Small intestine (tissue), 7 donors: ENCODE results near the gene TPCN2. TPM values are rescaled to one million over a fixed set of nuclear protein-coding genes. Genes with fewer than 3 reads are reported as not detected.
"Not testable (repeated sequence)": the region's sequence is repeated elsewhere in the genome, so short reads cannot be mapped to it uniquely, and the experiment has no call there.

ENCODE experiments used
- DNase-seq, 2 donors: peaks; one replicate each; pipeline versions ENCODE4 v3.0.0 to v3.0.0-alpha.2; 2013
- FAIRE-seq: peaks from 2 replicates; lab custom pipeline; 2012; peaks lifted over from hg19 to GRCh38; lab: Jason Lieb, UNC
- H3K27ac ChIP-seq, 3 donors: one replicate each; pipeline ENCODE4 v1.5.1; 2013; ENCODE audit warnings: low read length in 2 of 3, mild to moderate bottlenecking in 2 of 3, control low read depth in 1 of 3, inconsistent platforms in 1 of 3, low read depth in 1 of 3, moderate library complexity in 1 of 3
- H3K27me3 ChIP-seq, 3 donors: one replicate each; pipeline ENCODE4 v1.6.1; 2013; ENCODE audit warnings: low read length in 3 of 3, inconsistent platforms in 1 of 3; ENCODE audit not compliant: control insufficient read depth in 3 of 3, insufficient read depth in 3 of 3
- H3K36me3 ChIP-seq, 3 donors: one replicate each; pipeline ENCODE4 v1.6.1; 2013; ENCODE audit warnings: low read length in 3 of 3, inconsistent platforms in 1 of 3, low read depth in 1 of 3, mild to moderate bottlenecking in 1 of 3, moderate library complexity in 1 of 3; ENCODE audit not compliant: control insufficient read depth in 3 of 3, insufficient read depth in 2 of 3
- H3K4me1 ChIP-seq, 3 donors: one replicate each; pipeline ENCODE4 v1.6.1; 2013; ENCODE audit warnings: low read length in 2 of 3, inconsistent platforms in 1 of 3, low read depth in 1 of 3, mild to moderate bottlenecking in 1 of 3, moderate library complexity in 1 of 3; ENCODE audit not compliant: control insufficient read depth in 3 of 3, insufficient read depth in 2 of 3
- H3K4me3 ChIP-seq, 3 donors: one replicate each; pipeline ENCODE4 v1.5.1; 2013; ENCODE audit warnings: low read length in 3 of 3, control low read depth in 1 of 3, inconsistent platforms in 1 of 3, low read depth in 1 of 3, mild to moderate bottlenecking in 1 of 3, moderate library complexity in 1 of 3
- H3K9me3 ChIP-seq, 2 donors: one replicate each; pipeline ENCODE4 v1.6.1; 2013; ENCODE audit warnings: low read depth in 1 of 2, low read length in 1 of 2; ENCODE audit not compliant: control insufficient read depth in 2 of 2, insufficient read depth in 1 of 2
- WGBS, 3 donors: extraction: QIAGEN DNeasy Blood & Tissue Kit; methylation state at CpG; one replicate each; pipeline ENCODE4 v1.1.7; 2013; 5-methylcytosine and 5-hydroxymethylcytosine counted together
- polyA plus RNA-seq, 4 donors: library from polyadenylated mRNA; stranded (reverse) in 3 of 4; unstranded in 1 of 4; fragments of 200-250 nt in 3 of 4; fragments of 120-200 nt in 1 of 4; gene quantifications; one replicate each; pipeline versions ENCODE4 v1.2.1 to v1.2.3, GENCODE V29; 2013
- donor health status: healthy with polysubstance abuse.
- donor health status: control.
- donor health status: control.
- donor health status: Bipolar disorder and iron deficiency.
- donor health status: healthy.

The TPCN2 gene
- polyA plus RNA-seq, 4 donors, result 11.1 to 32.8 (median 12.8) TPM

DNA sequence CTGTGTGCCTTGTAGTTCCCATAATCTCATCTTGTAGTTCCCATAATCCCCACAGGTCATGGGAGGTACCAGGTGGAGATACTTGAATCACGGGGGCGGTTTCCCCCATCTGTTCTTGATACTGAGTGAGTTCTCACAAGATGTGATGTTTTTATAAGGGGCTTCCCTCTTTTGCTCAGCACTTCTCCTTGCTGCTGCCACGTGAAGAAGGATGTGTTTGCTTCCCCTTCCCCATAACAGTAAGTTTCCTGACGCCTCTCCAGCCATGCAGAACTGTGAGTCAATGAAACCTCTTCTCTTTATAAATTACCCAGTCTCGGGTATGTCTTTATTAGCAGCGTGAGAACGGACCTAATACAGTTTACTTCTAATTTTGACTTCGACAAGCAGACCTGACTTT is 93.0 kb downstream of the TPCN2 start:
- 47 to 69% (median 56%) methylated on average over 8 of the region's 8 CpGs for WGBS, 3 donors
- Histone ChIP-seq H3K4me1 (no peaks in the 10 kb centered on the region), H3K9me3 (peaks cover 0 to 19% of the 10 kb centered on the region in 2 donors), H3K27me3 (no peaks in the 10 kb centered on the region), H3K4me3 (no peak overlapping the region), H3K36me3 (peaks cover 0 to 17% (median 0%) of the 10 kb centered on the region in 3 donors), H3K27ac (no peak overlapping the region)
- DNase-seq, result no peak
- FAIRE-seq, result no peak

DNA sequence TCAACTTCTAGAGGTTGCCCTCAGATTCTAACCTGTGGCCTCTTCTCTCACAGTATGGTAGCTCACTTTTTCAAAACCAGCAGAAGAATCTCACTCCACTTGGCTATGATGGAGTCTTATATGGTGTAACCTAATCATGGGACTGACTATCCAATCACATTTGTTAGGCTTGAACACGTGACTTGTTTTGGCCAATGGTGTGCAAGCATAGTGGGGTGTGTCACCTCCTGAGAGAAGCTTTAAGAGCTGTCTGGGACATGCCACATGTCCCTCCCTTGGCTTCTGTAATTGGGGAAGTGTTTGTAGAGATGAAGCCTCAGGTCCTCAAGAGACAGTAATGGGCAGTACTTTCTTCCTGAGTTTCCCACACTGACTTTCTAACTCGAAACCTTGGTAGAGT is 94.2 kb downstream of the TPCN2 start:
- no peaks in the 10 kb centered on the region for H3K27me3 ChIP-seq
- H3K9me3 ChIP-seq, result peaks cover 0 to 26% of the 10 kb centered on the region in 2 donors
- peaks cover 0 to 11% (median 0%) of the 10 kb centered on the region in 3 donors for H3K36me3 ChIP-seq
- 88 to 95% (median 91%) methylated on average over 2 of the region's 2 CpGs for WGBS, 3 donors
- FAIRE-seq (no peak), DNase-seq (no peak)
- no peaks in the 10 kb centered on the region for H3K4me1 ChIP-seq
- H3K27ac ChIP-seq, result no peak overlapping the region
- H3K4me3 ChIP-seq, result no peak overlapping the region

DNA sequence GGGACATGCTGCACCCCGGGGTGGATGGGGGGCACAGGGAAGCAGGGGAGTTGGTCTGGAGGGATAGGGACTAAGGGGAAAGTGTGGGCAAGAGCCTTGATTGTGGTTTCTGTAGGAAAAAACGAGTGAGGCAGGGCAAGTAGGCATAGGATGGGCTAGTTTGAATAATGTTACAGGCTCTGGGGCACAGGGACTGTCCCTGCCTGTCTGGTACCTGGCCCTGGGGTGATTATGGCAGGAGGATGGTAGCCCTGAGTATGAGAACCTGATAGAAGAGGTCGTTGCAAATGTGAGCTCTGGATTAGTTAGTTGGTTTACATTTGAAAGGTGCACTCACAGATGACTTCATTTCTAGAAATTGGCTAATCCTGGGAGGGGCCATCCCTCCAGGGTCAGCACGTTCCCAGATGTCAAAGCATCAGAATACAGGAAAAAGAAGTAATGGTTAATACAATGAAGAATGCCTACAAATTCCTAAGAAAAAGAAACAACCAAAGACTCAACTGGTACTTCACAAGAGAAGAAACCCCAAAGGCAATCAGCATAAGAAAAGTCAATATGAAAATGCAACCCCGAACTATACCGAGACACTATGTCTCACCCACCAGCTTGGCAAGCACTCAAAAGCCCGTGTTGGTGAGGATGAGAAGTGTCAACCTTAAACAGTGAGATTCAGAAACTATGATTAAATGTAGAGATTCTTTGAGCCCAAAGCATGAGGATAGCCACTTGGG is 95.8 kb downstream of the TPCN2 start:
- FAIRE-seq, result no peak
- H3K36me3 ChIP-seq, result peaks cover 0 to 12% (median 0%) of the 10 kb centered on the region in 3 donors
- no peaks in the 10 kb centered on the region for H3K4me1 ChIP-seq
- peaks cover 0 to 21% of the 10 kb centered on the region in 2 donors for H3K9me3 ChIP-seq
- WGBS, 3 donors, result 51 to 64% (median 56%) methylated on average over 7 of the region's 7 CpGs
- no peak overlapping the region for H3K4me3 ChIP-seq
- no peak for DNase-seq
- H3K27ac ChIP-seq, result no peak overlapping the region
- H3K27me3 ChIP-seq, result no peaks in the 10 kb centered on the region

DNA sequence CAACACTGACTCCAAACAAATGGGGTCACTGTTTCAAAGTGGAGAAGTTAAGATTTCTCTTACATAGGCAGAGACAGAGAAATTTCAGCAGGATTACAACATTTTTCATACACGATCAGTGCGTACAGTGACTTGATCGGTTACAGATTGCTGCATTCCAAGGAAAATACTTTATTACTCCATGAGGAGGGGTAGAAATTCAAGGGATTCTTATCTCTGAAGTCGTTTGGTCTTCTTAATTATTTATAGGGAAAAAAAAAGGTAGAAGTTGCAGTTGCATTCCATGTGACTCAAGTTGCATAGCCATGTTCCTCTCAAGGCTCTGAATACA is 96.3 kb downstream of the TPCN2 start:
- no peak for DNase-seq
- H3K4me3 ChIP-seq, result no peak overlapping the region
- no peak for FAIRE-seq
- WGBS, 3 donors, result 71 to 77% (median 71%) methylated on average over 4 of the region's 4 CpGs
- H3K9me3 ChIP-seq, result peaks cover 0 to 21% of the 10 kb centered on the region in 2 donors
- no peak overlapping the region for H3K27ac ChIP-seq
- no peaks in the 10 kb centered on the region for H3K27me3 ChIP-seq
- H3K36me3 ChIP-seq, result peaks cover 0 to 14% (median 0%) of the 10 kb centered on the region in 3 donors
- H3K4me1 ChIP-seq, result no peaks in the 10 kb centered on the region

DNA sequence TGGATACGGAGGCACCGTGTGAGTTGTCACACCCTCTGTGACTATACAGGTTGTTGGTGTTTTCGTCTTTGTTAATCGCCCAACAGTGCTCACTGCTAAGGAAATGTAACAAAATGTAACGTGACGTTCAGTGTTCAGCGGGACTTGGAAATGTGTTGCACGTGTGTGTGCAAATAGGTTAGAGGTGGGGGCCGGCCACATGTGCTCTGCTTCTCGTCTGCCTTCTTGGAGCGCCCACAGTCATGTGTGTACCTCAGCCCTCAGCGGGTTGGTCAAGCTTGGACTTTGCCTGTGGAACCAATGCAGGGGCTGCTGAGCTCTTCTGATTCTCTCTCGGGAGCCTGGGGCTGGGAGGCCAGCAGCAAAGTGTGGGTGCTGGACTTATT is 99.6 kb downstream of the TPCN2 start:
- 95 to 96% (median 95%) methylated on average over 13 of the region's 13 CpGs for WGBS, 3 donors
- no peak overlapping the region for H3K27ac ChIP-seq
- H3K36me3 ChIP-seq, result peaks cover 0 to 14% (median 0%) of the 10 kb centered on the region in 3 donors
- peaks cover 0 to 4% (median 0%) of the 10 kb centered on the region in 3 donors for H3K27me3 ChIP-seq
- DNase-seq (no peak), FAIRE-seq (no peak)
- H3K4me3 ChIP-seq, result no peak overlapping the region
- H3K9me3 ChIP-seq, result peaks cover 0 to 21% of the 10 kb centered on the region in 2 donors
- H3K4me1 ChIP-seq, result no peaks in the 10 kb centered on the region

DNA sequence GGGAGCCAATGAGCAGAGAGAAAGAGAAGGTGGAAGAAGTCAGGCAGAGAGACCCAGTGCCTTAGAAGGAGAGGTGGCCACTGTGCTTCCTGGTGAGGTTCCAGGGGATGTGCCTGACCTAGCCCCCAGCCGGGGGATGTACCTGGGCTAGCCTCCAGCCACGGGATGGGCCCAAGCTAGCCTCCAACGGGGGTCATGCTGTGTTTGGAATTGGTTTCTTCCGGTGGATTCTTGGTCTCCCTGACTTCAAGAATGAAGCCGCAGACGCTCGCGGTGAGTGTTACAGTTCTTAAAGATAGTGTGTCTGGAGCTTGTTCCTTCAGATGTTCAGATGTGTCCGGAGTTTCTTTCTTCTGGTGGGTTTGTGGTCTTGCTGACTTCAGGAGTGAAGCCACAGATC is 100.1 kb downstream of the TPCN2 start:
- Histone ChIP-seq H3K27me3 (peaks cover 0 to 4% (median 0%) of the 10 kb centered on the region in 3 donors), H3K4me1 (no peaks in the 10 kb centered on the region), H3K27ac (no peak overlapping the region), H3K36me3 (peaks cover 0 to 14% (median 0%) of the 10 kb centered on the region in 3 donors), H3K9me3 (peaks cover 0 to 21% of the 10 kb centered on the region in 2 donors), H3K4me3 (no peak overlapping the region)
- FAIRE-seq (no peak), DNase-seq (no peak)
- WGBS, 3 donors, result 80 to 88% (median 86%) methylated on average over 9 of the region's 9 CpGs

DNA sequence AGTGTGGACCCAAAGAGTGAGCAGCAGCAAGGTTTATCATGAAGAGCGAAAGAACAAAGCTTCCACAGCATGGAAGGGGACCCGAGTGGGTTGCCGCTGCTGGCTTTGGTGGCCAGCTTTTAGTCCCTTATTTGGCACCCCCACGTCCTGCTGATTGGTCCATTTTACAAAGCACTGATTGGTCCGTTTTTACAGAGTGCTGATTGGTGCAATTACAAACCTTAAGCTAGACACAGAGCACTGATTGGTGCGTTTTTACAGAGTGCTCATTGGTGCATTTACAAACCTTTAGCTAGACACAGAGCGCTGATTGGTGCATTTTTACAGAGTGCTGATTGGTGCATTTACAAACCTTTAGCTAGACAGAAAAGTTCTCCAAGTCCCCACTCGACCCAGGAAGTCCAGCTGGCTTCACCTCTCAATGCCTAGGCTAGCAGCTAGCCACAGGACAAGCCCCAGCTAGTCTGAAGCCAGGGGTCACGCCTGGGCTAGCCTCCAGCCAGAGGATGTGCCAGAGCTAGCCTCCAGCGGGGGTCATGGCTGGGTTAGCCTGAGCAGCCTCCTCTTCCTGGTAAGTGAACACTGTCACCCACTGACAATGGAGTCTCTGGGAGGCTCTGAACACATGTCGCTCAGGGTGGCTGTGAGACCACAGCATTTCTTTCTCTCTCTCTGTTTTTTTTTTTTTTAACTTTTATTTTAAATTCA is 100.8 kb downstream of the TPCN2 start:
- not testable (repeated sequence) for DNase-seq, FAIRE-seq, H3K27ac ChIP-seq, H3K4me1 ChIP-seq, H3K4me3 ChIP-seq, H3K27me3 ChIP-seq
- peaks cover 0 to 14% (median 0%) of the 10 kb centered on the region in 3 donors for H3K36me3 ChIP-seq
- H3K9me3 ChIP-seq, result peaks cover 0 to 21% of the 10 kb centered on the region in 2 donors
- 84 to 91% (median 89%) methylated on average over 11 of the region's 11 CpGs for WGBS, 3 donors

DNA sequence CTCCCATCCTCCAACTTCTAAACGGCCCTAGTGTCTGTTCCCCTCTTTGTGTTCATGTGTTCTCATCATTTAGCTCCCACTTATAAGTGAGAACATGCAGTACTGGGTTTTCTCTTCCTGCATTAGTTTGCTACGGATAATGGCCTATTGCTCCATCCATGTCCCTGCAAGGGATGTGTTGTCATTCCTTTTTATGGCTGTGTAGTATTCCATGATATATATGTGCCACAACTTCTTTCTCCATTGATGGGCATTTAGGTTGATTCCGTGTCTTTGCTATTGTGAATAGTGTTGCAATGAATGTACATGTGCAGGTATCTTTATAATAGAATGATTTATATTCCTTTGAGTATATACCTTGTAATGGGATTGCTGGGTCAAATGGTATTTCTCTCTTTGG is 101.4 kb downstream of the TPCN2 start:
- H3K27me3 ChIP-seq, result peaks cover 0 to 4% (median 0%) of the 10 kb centered on the region in 3 donors
- H3K27ac ChIP-seq, result no peak overlapping the region
- H3K36me3 ChIP-seq, result peaks cover 0 to 12% (median 0%) of the 10 kb centered on the region in 3 donors
- FAIRE-seq (no peak), DNase-seq (no peak)
- 82 to 89% (median 89%) methylated on average over 3 of the region's 3 CpGs for WGBS, 3 donors
- H3K4me1 ChIP-seq, result no peaks in the 10 kb centered on the region
- peaks cover 0 to 21% of the 10 kb centered on the region in 2 donors for H3K9me3 ChIP-seq
- no peak overlapping the region for H3K4me3 ChIP-seq
